GM12865 (cell line): Measurements from ENCODE around the gene IGF1.

ENCODE experiments used
- DNase-seq: peaks from one replicate; pipeline ENCODE4 v3.0.0; 2010; ENCODE audit warnings: low read depth
- H3K4me3 ChIP-seq: 2 replicates; pipeline ENCODE4 v1.5.1; 2011; ENCODE audit warnings: mild to moderate bottlenecking, low read depth, low read length, control low read depth
- TF ChIP-seq, protein P1 (sequence below): IDR thresholded peaks from 2 replicates; pipeline ENCODE4 v1.5.1; 2011; ENCODE audit warnings: low read length, control low read depth, low read depth, inconsistent platforms; ENCODE audit not compliant: insufficient read depth; ENCODE audit errors: missing control alignments

The IGF1 gene

DNA sequence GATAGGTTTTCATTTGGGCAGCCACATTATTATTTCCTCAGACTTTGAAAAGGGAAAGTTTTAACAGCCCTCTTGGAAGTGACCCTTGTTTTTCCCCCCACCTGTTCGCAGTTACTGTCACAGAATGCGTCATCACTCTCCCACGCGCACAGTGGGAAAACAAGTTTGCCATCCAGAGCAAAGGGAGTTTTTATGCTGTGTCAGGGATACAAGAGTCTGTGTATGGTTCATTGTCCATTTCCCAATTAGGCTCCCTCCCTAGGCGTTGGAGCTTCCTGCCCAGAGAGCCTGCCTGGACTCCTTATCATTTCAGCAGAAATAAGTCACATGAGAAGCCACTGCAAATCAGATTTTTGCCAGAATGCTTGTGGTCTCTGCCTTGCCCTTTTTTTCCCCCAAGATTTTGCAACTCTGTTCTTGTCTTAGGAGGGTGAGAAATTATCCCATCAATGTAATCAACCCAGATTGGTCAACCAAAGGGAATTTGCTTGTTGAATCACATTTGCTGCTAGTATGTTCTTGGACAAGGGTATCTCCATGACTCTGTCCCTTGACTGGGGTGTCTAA, 104.1 kb downstream of the IGF1 start:
- no peak for DNase-seq
- no peak overlapping the region for H3K4me3 ChIP-seq
- TF ChIP-seq, protein P1, sequence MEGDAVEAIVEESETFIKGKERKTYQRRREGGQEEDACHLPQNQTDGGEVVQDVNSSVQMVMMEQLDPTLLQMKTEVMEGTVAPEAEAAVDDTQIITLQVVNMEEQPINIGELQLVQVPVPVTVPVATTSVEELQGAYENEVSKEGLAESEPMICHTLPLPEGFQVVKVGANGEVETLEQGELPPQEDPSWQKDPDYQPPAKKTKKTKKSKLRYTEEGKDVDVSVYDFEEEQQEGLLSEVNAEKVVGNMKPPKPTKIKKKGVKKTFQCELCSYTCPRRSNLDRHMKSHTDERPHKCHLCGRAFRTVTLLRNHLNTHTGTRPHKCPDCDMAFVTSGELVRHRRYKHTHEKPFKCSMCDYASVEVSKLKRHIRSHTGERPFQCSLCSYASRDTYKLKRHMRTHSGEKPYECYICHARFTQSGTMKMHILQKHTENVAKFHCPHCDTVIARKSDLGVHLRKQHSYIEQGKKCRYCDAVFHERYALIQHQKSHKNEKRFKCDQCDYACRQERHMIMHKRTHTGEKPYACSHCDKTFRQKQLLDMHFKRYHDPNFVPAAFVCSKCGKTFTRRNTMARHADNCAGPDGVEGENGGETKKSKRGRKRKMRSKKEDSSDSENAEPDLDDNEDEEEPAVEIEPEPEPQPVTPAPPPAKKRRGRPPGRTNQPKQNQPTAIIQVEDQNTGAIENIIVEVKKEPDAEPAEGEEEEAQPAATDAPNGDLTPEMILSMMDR = no peak

DNA sequence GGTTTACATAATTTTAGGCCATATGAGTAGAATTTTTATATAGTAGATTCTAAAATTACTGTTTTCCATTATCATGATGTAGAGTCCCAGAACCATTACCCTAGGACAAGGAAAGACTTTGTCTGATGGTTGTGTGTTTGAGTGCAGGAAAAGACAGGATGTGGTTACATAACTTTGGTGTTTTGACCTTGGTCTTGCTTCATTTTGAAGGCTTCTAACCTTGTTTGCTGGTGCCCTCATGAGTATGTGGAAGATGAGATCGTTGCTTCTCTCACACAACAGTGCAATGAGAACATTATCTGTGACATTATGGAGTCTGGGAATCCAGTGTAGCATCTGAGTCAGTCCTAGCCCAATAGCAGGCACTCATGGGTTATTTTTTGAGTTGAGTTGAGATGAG, 106.2 kb downstream of the IGF1 start:
- H3K4me3 ChIP-seq = no peak overlapping the region
- TF ChIP-seq, protein P1 = no peak
- DNase-seq = no peak

DNA sequence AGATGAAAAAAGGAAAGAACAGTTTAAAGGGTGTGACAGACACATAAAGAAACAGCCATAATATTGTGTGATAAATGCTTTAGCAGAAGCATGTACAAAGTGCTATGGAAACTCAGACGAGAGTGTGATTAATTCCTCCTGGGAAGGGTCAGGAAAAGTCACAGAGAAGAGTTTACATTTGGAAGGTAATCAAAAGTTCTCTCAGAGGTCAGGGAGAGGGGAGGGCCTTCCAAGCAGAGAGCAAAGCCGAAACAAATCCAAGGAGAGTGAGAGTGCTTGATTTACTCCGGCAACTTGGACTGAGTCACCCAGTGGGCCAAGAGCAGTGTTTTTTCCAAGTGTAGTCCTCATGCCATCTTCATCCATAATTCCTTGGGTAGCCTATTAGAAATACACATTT, 108.3 kb downstream of the IGF1 start:
- DNase-seq = no peak
- TF ChIP-seq, protein P1 = no peak
- H3K4me3 ChIP-seq = no peak overlapping the region

DNA sequence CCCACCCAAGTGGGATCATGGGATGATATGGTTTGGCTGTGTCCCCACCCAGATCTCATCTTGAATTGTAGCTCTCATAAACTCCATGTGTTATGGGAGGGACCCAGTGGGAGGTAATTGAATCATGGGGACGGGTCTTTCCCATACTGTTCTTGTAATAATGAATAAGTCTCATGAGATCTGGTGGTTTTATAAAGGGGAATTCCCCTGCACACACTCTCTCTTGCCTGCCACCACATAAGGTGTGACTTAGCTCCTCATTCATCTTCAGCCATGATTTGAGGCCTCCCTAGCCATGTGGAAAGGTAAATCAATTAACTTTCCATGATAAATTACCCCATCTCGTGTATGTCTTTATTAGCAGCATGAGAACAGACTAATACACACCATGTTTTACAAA, 109.2 kb downstream of the IGF1 start:
- H3K4me3 ChIP-seq = no peak overlapping the region
- TF ChIP-seq, protein P1 = no peak
- DNase-seq = no peak

DNA sequence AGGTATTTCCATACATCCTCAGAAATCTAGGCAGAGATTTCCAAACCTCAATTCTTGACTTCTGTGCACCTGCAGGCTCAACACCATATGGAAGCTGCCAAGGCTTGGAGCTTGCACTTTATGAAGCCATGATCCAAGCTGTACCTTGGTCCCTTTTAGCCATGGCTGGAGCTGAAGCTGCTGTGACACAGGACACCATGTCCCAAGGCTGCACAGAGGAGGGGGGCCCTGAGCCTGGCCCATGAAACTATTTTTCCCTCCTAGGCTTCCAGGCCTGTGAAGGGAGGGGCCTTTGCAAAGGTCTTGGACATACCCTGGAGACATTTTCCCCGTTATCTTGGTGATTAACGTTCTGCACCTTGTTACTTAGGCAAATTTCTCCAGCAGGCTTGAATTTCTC, 110.5 kb downstream of the IGF1 start:
- H3K4me3 ChIP-seq = no peak overlapping the region
- TF ChIP-seq, protein P1 = no peak
- no peak for DNase-seq

DNA sequence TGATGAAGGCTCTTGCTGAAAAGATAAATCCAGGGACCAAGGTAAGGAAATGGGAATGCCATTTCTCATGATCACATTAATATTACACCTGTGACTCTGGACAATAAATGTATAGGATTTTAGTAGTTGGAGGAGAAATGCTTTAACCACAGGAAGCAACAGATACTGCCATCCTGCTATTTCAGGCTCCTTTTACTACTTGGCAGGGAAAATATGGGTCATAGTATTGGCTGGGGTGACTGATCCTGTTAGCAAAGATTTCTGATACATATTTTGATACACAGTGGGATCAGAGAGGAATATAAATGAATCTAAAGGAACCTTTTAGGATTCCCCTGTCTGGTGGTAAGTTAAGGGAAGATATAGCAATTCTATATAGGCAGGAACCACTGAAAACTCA, 115.0 kb downstream of the IGF1 start:
- no peak overlapping the region for H3K4me3 ChIP-seq
- TF ChIP-seq, protein P1 = no peak
- DNase-seq = no peak

DNA sequence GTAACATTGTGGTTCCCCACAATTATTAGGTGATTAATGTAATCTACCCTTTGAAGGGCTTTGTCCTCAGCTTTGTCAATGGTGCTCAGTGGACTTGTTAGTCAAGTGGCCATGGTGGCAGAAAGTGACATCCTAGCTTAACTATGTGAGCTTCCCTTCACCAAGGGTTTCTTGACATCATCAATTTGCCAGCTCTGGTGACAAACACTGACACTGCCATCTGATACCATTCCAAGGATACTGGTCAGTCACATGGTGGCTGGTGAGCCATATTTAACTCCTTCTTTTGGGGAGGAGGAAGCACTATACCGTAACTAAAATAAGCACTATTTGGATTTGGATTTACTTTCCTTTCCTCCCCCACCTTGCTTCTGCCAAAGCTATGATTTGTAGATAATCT, 115.7 kb downstream of the IGF1 start:
- no peak overlapping the region for H3K4me3 ChIP-seq
- no peak for DNase-seq
- TF ChIP-seq, protein P1 = no peak
